Limb (tissue), 2 donors: Measurements from ENCODE around the gene CSRNP2.
"Not testable (repeated sequence)": the region's sequence is repeated elsewhere in the genome, so short reads cannot be mapped to it uniquely, and the experiment has no call there.

Experiments
- DNase-seq, 2 donors: peaks; one replicate each; pipeline ENCODE4 v3.0.0-alpha.2; 2016; ENCODE audit errors: extremely low spot score in 2 of 2

CSRNP2 gene

GRCh38 chr12:51078346-51078745 is 5.0 kb downstream of the CSRNP2 start:
- DNase-seq = not testable (repeated sequence)

DNA sequence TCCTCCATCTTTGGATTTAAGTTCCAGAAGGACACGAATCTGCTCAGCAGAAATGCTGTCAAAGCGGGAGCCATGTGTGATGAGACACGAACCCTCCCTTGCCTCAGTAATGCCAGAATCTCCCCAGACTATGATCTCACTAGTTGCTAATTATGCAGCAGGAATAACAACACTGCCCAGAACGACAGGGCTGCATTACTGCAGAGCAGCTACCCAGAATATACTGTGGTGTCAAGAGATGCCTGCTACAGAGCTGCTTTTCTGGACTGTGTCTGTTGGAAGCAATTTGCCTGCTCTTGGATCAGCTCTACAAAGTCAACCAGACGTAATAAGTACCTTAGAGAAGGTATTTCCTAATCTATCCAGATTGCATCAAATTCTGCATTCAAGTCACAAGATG is 5.5 kb downstream of the CSRNP2 start:
- no peak for DNase-seq

DNA sequence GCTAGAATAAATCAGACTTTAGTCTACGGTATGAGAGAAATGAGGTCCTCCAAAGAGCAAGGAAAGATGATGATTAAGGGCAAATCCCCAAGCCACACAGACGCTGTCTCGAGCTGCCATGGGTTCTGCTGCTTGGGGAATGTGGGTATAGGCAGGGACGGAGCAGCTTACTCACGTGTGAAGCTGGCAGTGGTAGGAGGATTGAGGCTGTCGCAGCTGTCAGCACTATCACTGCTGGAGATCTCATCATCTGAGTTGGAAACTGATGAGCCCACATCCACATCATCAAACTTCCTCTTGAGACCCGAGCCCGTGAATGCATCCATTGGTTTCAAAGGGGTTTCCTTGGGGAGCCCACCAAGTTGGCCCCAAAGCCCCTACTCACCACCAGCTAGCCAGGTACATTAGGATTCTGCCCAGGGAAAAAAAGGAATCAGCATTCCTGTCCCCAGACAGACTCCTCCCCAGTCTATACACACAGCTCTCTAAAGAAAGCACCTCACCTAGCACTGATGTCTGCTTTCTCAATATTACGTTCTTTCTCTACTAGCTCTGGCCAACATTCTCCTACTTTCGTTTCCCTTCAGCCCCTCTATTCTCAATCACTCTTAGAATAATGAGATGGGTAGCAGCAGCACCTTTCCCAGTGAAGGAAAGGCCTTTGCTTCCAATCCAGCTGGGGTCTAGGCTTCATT is 7.0 kb downstream of the CSRNP2 start:
- DNase-seq = no peak

- DNase-seq = no peak
Observed at GRCh38 chr12:51075390-51075789, 8.0 kb downstream of the CSRNP2 start.

- peak in 1 of 2 donors; percentile 50 for DNase-seq
Observed at GRCh38 chr12:51071663-51072062, 11.7 kb downstream of the CSRNP2 start.

GRCh38 chr12:51070004-51070403 is 13.4 kb downstream of the CSRNP2 start:
- no peak for DNase-seq

GRCh38 chr12:51067771-51068170 is 15.6 kb downstream of the CSRNP2 start:
- no peak for DNase-seq

DNA sequence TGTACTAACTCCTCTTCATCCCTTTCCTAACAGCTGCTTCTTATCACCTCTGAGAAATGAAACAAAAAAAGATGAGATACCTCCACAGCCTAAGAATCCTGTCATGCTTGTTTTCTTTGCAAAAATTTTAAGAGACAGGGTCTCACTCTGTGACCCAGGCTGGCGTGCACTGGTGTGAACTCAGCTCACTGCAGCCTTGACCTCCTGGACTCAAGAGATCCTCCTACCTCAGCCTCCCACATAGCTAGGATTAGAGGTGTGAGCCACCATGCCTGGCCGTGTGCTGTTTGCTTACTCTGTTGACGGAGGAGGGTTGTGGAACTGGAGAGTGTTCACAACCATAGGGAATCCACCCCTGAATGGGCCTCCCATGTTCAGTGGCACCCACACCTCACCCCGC is 16.2 kb downstream of the CSRNP2 start:
- no peak for DNase-seq

DNA sequence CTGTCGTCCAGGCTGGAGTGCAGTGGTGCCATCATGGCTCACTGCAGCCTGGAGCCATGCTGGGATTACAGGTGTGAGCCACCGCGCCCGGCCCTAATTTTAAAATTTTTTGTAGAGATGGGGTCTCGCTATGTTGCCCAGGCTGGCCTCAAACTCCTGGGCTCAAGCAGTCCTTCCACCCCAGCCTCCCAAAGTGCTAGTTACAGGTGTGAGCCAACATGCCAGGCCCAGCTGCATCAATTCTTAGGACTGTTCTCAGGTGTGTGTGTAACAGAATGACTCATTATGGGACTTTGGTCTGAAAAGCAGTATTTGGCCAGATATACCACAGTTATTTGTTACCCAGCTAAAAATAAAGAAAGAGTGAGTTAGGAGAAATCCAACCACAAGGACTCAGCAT is 17.9 kb downstream of the CSRNP2 start:
- DNase-seq = no peak

DNA sequence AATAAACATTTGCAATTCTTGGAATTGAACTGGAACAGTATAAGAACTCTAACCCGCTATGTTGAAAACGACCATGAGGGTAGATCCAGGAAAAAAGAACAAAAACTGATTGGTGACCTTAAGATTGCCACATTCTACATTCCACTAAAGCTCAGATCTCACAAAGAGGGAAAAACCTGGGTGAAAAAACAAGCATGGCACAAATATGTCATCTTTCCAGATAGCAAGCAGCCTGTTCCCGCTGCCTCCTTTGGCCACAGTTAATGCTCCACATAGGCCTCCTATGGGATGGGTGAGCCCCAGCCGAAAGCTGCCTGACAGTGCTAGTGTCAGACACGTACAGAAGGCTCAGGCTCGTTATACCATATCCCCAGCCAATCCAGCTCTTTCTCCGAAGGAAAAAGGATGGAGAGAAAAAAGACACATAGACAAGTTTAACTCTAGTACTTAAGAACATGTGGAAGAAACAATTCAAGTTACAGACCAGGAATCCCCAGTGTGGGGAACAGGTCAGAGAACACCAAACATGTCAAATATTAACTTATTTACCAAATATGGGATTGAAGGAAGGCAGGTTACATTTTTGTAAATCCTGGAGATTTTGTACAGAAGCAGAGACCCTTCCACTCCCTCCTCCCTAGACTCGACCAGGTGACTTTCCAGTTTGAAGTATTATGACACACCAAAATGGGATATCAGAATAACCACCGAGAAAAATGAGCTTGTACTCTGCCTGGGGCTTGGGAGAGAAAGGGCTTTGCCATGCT is 20.6 kb downstream of the CSRNP2 start:
- no peak for DNase-seq

DNA sequence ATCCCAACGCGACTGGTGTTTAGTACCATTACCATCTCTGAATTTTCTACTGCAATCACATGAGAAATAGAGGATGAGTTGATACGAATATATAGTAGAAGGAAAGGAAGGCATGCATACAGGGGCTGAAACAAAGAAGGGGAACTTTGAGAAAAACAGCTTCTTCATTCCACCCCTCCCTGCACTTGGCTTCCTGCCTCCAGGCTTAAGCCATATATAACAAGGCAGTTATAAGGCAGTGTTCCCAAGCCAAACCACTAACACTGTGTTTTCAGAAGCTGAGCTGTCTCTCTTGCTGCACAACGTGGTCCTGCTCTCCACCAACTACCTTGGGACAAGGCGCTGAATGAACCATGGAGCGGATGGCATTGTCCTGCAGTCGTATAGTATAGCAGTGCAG is 24.3 kb downstream of the CSRNP2 start:
- no peak for DNase-seq

DNA sequence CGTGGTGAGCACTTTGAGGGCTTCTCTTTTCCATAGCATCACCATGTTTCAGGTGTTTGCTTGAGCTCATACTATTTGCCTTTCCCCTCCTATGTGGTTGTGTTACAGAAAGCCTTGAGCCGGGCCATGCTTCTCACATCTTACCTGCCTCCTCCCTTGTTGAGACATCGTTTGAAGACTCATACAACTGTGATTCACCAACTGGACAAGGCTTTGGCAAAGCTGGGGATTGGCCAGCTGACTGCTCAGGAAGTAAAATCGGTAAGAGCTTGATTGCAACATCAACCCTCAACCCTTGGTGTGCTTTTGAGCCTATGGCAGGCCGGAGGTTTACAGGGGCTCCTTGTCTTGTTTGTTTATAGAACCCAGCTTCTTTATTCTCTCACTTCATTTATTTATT is 27.2 kb downstream of the CSRNP2 start:
- no peak for DNase-seq

GRCh38 chr12:51055060-51055459 is 28.3 kb downstream of the CSRNP2 start:
- DNase-seq = no peak

GRCh38 chr12:51051787-51052186 is 31.6 kb downstream of the CSRNP2 start:
- no peak for DNase-seq

DNA sequence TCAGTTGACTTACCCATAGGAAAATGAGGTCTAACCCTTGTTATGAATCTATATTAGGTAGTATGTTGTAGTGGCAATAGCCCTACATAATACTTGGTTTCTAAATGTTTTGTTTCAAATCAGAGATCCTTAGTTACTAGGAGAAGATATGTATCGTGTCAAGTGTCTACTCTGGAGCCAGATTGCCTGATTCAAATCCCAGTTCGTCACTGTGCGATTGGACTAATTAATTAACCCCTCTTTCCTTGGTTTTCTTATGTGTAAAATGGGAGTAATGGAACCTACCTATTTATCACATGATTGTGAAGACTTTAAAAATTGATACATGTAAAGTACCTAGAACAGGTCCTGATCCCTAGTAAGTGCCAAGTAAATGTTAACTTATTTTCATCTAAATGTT is 33.9 kb downstream of the CSRNP2 start:
- no peak for DNase-seq

DNA sequence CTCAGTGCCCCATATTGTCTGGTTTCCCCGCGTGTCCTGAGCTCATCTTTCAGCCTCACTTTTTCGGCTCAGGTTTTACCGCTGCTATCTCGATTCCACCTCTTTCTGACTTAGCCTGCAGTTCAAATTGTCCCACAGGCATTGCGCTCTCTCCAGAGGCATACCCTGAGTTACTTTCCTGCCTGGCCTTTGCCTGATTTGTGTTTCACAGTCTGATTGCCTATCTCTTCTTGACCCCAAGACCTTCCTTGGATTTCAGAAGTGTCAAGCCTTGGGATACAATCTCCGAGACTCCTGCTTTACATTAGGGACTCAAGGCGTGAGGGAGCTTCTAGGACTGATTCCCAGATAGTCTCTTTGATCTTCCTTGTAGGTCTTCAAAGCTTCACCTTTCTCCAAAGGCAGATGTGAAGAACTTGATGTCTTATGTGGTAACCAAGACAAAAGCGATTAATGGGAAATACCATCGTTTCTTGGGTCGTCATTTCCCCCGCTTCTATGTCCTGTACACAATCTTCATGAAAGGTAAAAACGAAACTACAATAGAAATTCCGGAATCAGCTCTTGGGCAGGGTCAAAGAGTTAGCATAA is 34.6 kb downstream of the CSRNP2 start:
- no peak for DNase-seq

DNA sequence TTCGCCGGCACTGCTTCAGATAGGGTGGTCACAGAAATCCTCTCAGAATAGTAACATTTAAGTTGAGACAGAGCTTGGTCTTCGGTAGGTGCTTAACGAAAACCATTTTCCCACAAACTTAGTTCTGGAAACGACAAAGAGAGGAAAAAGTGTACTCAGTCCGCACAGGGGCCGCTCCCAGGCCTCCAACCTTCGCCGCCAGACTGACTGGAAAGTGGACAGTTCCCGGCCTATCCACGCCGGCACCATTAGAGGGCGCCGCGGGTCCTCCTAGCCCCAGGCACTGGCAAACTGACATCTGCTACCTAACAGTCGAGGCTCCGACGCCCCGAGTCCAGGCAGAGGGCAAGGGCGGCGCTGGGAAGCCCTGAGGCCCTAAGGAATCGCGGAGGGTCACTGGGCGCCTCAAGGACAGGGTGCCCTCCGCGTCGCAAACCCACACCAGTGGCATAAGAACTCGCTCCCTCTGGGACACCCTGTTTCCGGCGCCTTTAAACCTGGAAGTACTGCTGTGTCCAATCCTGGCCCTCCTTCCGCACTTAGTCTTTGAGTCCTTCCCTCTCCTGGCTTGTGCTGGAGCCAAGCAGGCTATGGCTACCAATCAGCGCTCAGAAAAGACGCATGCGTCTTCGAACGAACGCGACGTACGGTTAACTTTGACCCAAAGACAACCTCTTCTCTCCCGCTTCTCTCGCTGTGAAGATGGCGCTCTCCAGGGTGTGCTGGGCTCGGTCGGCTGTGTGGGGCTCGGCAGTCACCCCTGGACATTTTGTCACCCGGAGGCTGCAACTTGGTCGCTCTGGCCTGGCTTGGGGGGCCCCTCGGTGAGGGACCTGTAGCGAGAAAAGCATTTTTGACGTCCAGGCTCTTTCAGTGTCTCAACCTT is 35.5 kb downstream of the CSRNP2 start, which contains the start of gene LETMD1:
Gene LETMD1, plus strand, starts transcription at position 673 of the 886 bp plus-strand sequence. Its CDS starts 30 bp downstream, at position 703.
- peak; percentile 95 to 99 for DNase-seq

DNA sequence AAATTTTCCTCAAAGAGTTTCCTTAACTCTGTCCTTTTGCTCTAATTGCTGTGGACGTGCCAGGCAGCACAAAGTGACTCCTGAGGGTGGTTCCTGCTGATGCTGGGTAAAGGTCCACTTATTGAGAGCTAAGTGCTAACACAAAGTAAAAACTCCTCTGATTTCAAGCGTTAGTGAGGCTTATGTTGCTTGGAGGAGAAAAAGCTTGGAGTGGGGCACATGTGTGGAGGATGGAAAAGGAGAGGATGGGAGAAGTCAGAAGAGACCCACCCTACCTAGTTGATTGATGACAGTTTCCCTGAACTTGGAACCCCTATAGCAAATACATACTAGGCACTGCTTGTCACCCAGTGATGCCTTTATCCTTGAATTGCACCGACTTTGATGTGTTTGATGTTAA is 47.1 kb downstream of the CSRNP2 start:
- no peak for DNase-seq

GRCh38 chr12:51033457-51034089 is 49.8 kb downstream of the CSRNP2 start:
- DNase-seq = no peak

DNA sequence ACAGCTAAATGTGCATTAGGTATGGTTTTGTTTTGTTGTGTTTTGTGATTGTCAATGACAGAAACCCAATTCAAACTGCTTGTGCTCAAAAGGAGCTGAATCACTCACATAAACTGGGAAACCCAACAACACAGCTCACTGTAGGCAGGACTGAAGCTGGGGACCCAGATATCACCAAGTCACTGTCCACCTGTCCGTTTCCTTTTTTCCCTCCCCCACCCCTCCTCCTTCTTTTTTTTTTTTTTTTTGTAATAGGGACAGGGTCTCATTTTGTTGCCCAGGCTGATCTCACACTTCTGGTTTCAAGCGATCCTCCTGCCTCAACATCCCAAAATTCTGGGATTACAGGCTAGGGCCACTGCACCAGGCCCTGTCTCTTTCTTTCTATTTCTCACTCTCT is 50.3 kb downstream of the CSRNP2 start:
- DNase-seq = no peak

- no peak for DNase-seq
Observed at GRCh38 chr12:51028813-51029150, 54.6 kb downstream of the CSRNP2 start.
